H9 (cell line): Measurements from ENCODE around the gene MBD5. TPM values are rescaled to one million over a fixed set of nuclear protein-coding genes. Genes with fewer than 3 reads are reported as not detected.

Experiments
- DNase-seq: peaks from one replicate; pipeline ENCODE4 v3.0.0-alpha.2; 2017
- H2AFZ ChIP-seq: one replicate; pipeline ENCODE4 v1.6.1; 2013; ENCODE audit warnings: mild to moderate bottlenecking, low read length, control low read depth, moderate library complexity
- H2AK5ac ChIP-seq: 2 replicates; pipeline ENCODE4 v1.6.1; 2013; ENCODE audit warnings: low read length, control low read depth, mixed read lengths; ENCODE audit not compliant: insufficient read length
- H2BK120ac ChIP-seq: one replicate; pipeline ENCODE4 v1.6.1; 2013; ENCODE audit warnings: low read depth, mild to moderate bottlenecking, low read length, control low read depth, inconsistent platforms; ENCODE audit not compliant: poor library complexity, severe bottlenecking
- H2BK12ac ChIP-seq: 2 replicates; pipeline ENCODE4 v1.6.1; 2013; ENCODE audit warnings: low read length, control low read depth, mixed read lengths, low read depth; ENCODE audit not compliant: insufficient read length
- H2BK15ac ChIP-seq: 2 replicates; pipeline ENCODE4 v1.6.1; 2013; ENCODE audit warnings: low read depth, low read length, control low read depth
- H2BK20ac ChIP-seq: one replicate; pipeline ENCODE4 v1.6.1; 2013; ENCODE audit warnings: low read depth, mild to moderate bottlenecking, low read length, control low read depth, inconsistent platforms; ENCODE audit not compliant: poor library complexity, severe bottlenecking
- H2BK5ac ChIP-seq: 2 replicates; pipeline ENCODE4 v1.6.1; 2013; ENCODE audit warnings: low read length, control low read depth, mixed read lengths; ENCODE audit not compliant: insufficient read length
- H3K14ac ChIP-seq: 2 replicates; pipeline ENCODE4 v1.6.1; 2013; ENCODE audit warnings: low read length, control low read depth; ENCODE audit not compliant: insufficient read depth
- H3K18ac ChIP-seq: 2 replicates; pipeline ENCODE4 v1.6.1; 2013; ENCODE audit warnings: low read depth, mild to moderate bottlenecking, mixed read lengths, low read length, control low read depth; ENCODE audit not compliant: insufficient read length
- H3K23ac ChIP-seq: 2 replicates; pipeline ENCODE4 v1.6.1; 2013; ENCODE audit warnings: low read length, control low read depth, mixed read lengths, low read depth; ENCODE audit not compliant: insufficient read length
- H3K23me2 ChIP-seq: 2 replicates; pipeline ENCODE4 v1.6.1; 2013; ENCODE audit warnings: low read depth, mild to moderate bottlenecking, mixed read lengths, low read length, control low read depth; ENCODE audit not compliant: insufficient read length, poor library complexity, severe bottlenecking
- H3K27ac ChIP-seq: 2 replicates; pipeline ENCODE4 v1.5.1; 2013; ENCODE audit warnings: low read length, control low read depth, mixed read lengths, low read depth; ENCODE audit not compliant: insufficient read length
- H3K27me3 ChIP-seq: 2 replicates; pipeline ENCODE4 v1.6.1; 2013; ENCODE audit warnings: low read length, control low read depth, inconsistent platforms; ENCODE audit not compliant: insufficient read depth
- H3K4ac ChIP-seq: 2 replicates; pipeline ENCODE4 v1.6.1; 2013; ENCODE audit warnings: low read depth, mild to moderate bottlenecking, control low read depth, inconsistent platforms, low read length, moderate library complexity
- H3K4me1 ChIP-seq: 2 replicates; pipeline ENCODE4 v1.6.1; 2013; ENCODE audit warnings: low read length, control low read depth, inconsistent platforms; ENCODE audit not compliant: insufficient read depth
- H3K4me2 ChIP-seq: 2 replicates; pipeline ENCODE4 v1.6.1; 2013; ENCODE audit warnings: low read length, control low read depth, mixed read lengths; ENCODE audit not compliant: insufficient read length, insufficient read depth
- H3K56ac ChIP-seq: 2 replicates; pipeline ENCODE4 v1.6.1; 2013; ENCODE audit warnings: low read depth, mild to moderate bottlenecking, mixed read lengths, low read length, control low read depth; ENCODE audit not compliant: insufficient read length
- H3K79me1 ChIP-seq: 2 replicates; pipeline ENCODE4 v1.6.1; 2013; ENCODE audit warnings: low read depth, mild to moderate bottlenecking, moderate library complexity, low read length, control low read depth, inconsistent platforms; ENCODE audit not compliant: insufficient read depth, poor library complexity, severe bottlenecking
- H3K79me2 ChIP-seq: 2 replicates; pipeline ENCODE4 v1.6.1; 2013; ENCODE audit warnings: low read length, control low read depth, inconsistent platforms; ENCODE audit not compliant: insufficient read depth
- H3K9ac ChIP-seq: 2 replicates; pipeline ENCODE4 v1.6.1; 2013; ENCODE audit warnings: low read length, control low read depth, mixed read lengths; ENCODE audit not compliant: insufficient read length; ENCODE audit errors: extremely low read depth
- H3K9me3 ChIP-seq: one replicate; pipeline ENCODE4 v1.6.1; 2013; ENCODE audit warnings: low read depth, low read length, inconsistent platforms; ENCODE audit not compliant: control insufficient read depth
- H3T11ph ChIP-seq: one replicate; pipeline ENCODE4 v1.6.1; 2013; ENCODE audit warnings: mild to moderate bottlenecking, low read length, control low read depth, inconsistent platforms
- H4K20me1 ChIP-seq: one replicate; pipeline ENCODE4 v1.6.1; 2013; ENCODE audit not compliant: control insufficient read depth, insufficient read length, insufficient read depth
- H4K5ac ChIP-seq: 2 replicates; pipeline ENCODE4 v1.6.1; 2013; ENCODE audit warnings: low read depth, mild to moderate bottlenecking, mixed read lengths, low read length, control low read depth; ENCODE audit not compliant: insufficient read length
- H4K8ac ChIP-seq: replicated peaks from 2 replicates; pipeline ENCODE4 v1.6.1; 2013; ENCODE audit warnings: low read length, control low read depth, mixed read lengths, low read depth; ENCODE audit not compliant: insufficient read length
- H4K91ac ChIP-seq: 2 replicates; pipeline ENCODE4 v1.6.1; 2013; ENCODE audit warnings: low read depth, mild to moderate bottlenecking, moderate library complexity, mixed read lengths, low read length, control low read depth; ENCODE audit not compliant: insufficient read length
- H3K27ac Mint-ChIP-seq, 3 experiments: 2 replicates in 2 of 3; 3 replicates in 1 of 3; pipeline ENCODE4 v1.8.0; 2020 to 2021; ENCODE audit warnings: mixed read lengths in 3 of 3, mild to moderate bottlenecking in 1 of 3, moderate library complexity in 1 of 3
- H3K27me3 Mint-ChIP-seq: 2 replicates; pipeline ENCODE4 v1.8.0; 2021; ENCODE audit warnings: low read depth, mild to moderate bottlenecking, moderate library complexity, mixed read lengths
- H3K36me3 Mint-ChIP-seq, 3 experiments: 2 replicates in 2 of 3; 3 replicates in 1 of 3; pipeline ENCODE4 v1.8.0; 2020 to 2021; ENCODE audit warnings: low read depth in 3 of 3, mixed read lengths in 3 of 3; ENCODE audit not compliant: insufficient read depth in 1 of 3
- H3K4me1 Mint-ChIP-seq, 2 experiments: 2 replicates each; pipeline ENCODE4 v1.8.0; 2020; ENCODE audit warnings: mixed read lengths in 2 of 2
- H3K4me3 Mint-ChIP-seq, 2 experiments: 2 replicates in 1 of 2; 3 replicates in 1 of 2; pipeline ENCODE4 v1.8.0; 2020 to 2021; ENCODE audit warnings: mild to moderate bottlenecking in 2 of 2, mixed read lengths in 2 of 2, moderate library complexity in 1 of 2
- H3K9me3 Mint-ChIP-seq, 2 experiments: 2 replicates in 1 of 2; 3 replicates in 1 of 2; pipeline ENCODE4 v1.8.0; 2020; ENCODE audit warnings: mild to moderate bottlenecking in 2 of 2, mixed read lengths in 2 of 2, moderate library complexity in 1 of 2
- CTCF ChIP-seq: fragments of 200-600 bp; sonication (generic); conservative IDR thresholded peaks from 3 replicates; pipeline ENCODE4 v1.8.0; 2021; ENCODE audit warnings: antibody characterized with exemption, mild to moderate bottlenecking
- total RNA-seq: library from RNA; stranded (reverse); gene quantifications from 2 replicates; pipeline ENCODE4 v1.2.1, GENCODE V29; 2021

The MBD5 gene
- total RNA-seq, 1 experiment from 2014 or later = 23.1 TPM

- no peaks in the 10 kb centered on the region for H3K23me2 ChIP-seq
- Mint-ChIP-seq H3K9me3 (no peaks in the 10 kb centered on the region), H3K27ac (no peak overlapping the region), H3K36me3 (peaks cover 0 to 8% (median 4%) of the 10 kb centered on the region in 3 experiments; a peak in 4 of 7 replicates), H3K4me3 (no peak overlapping the region), H3K4me1 (peaks cover 11 to 15% of the 10 kb centered on the region in 2 experiments), H3K27me3 (no peaks in the 10 kb centered on the region)
- no peak overlapping the region for H2BK120ac ChIP-seq
- no peak overlapping the region for H2BK5ac ChIP-seq
- H3K18ac ChIP-seq = no peak overlapping the region
- H4K5ac ChIP-seq = no peak overlapping the region
- DNase-seq = no peak
- H2BK12ac ChIP-seq = no peak overlapping the region
- H4K91ac ChIP-seq = no peak overlapping the region
- H2AFZ ChIP-seq = no peak overlapping the region
- H3K23ac ChIP-seq = no peak overlapping the region
- H4K20me1 ChIP-seq = no peaks in the 10 kb centered on the region
- H3T11ph ChIP-seq = no peak overlapping the region
- H3K79me2 ChIP-seq = no peaks in the 10 kb centered on the region
- H3K14ac ChIP-seq = no peak overlapping the region
- no peak overlapping the region for H3K56ac ChIP-seq
- no peak overlapping the region for H4K8ac ChIP-seq
- no peak overlapping the region for H3K27ac ChIP-seq
- H2BK20ac ChIP-seq = no peak overlapping the region
- H3K4me1 ChIP-seq = no peaks in the 10 kb centered on the region
- H2AK5ac ChIP-seq = no peak overlapping the region
- no peaks in the 10 kb centered on the region for H3K9me3 ChIP-seq
- no peaks in the 10 kb centered on the region for H3K79me1 ChIP-seq
- TF ChIP-seq CTCF = no peak
- H3K4ac ChIP-seq = no peak overlapping the region
- H3K9ac ChIP-seq = no peak overlapping the region
- H3K27me3 ChIP-seq = no peaks in the 10 kb centered on the region
- no peak overlapping the region for H3K4me2 ChIP-seq
- H2BK15ac ChIP-seq = no peak overlapping the region
These were observed 465.8 kb downstream of the MBD5 start for GRCh38 chr2:148486655-148487054.
